Fibroblast of skin of abdomen (primary cell): ENCODE results near the gene PDE4D.
A peak's percentile ranks its signal among the peaks of the same experiment; 100 is the strongest.

Experiments used
- DNase-seq: peaks from one replicate; pipeline ENCODE4 v3.0.0-alpha.2; 2013

PDE4D gene

GRCh38 chr5:59126708-59127573 is 766.6 kb downstream of the PDE4D start:
- DNase-seq: peak; percentile 64

- DNase-seq: no peak
Measured at GRCh38 chr5:59126016-59126707, 767.4 kb downstream of the PDE4D start.

GRCh38 chr5:59125011-59125961 is 768.2 kb downstream of the PDE4D start:
- peak; percentile 37 for DNase-seq

GRCh38 chr5:59123595-59124561 is 769.6 kb downstream of the PDE4D start:
- DNase-seq: peak; percentile 21

GRCh38 chr5:59119480-59119879 is 774.0 kb downstream of the PDE4D start:
- DNase-seq: no peak

- no peak for DNase-seq
Measured at GRCh38 chr5:59117320-59117719, 776.2 kb downstream of the PDE4D start.

GRCh38 chr5:59116231-59116865 is 777.2 kb downstream of the PDE4D start:
- peak; percentile 65 for DNase-seq

- DNase-seq: peak; percentile 68
Measured at GRCh38 chr5:59115345-59115744, 778.2 kb downstream of the PDE4D start.

- no peak for DNase-seq
Measured at GRCh38 chr5:59109383-59109782, 784.1 kb downstream of the PDE4D start.

- DNase-seq: no peak
Measured at GRCh38 chr5:59107692-59108091, 785.8 kb downstream of the PDE4D start.

- DNase-seq: no peak
Measured at GRCh38 chr5:59104400-59105127, 789.0 kb downstream of the PDE4D start.

- no peak for DNase-seq
Measured at GRCh38 chr5:59103303-59103702, 790.2 kb downstream of the PDE4D start.

GRCh38 chr5:59102437-59102836 is 791.1 kb downstream of the PDE4D start:
- DNase-seq: no peak

- DNase-seq: no peak
Measured at GRCh38 chr5:59100875-59101274, 792.7 kb downstream of the PDE4D start.

- no peak for DNase-seq
Measured at GRCh38 chr5:59099995-59100345, 793.6 kb downstream of the PDE4D start.

- peak; percentile 76 for DNase-seq
Measured at GRCh38 chr5:59099270-59099994, 794.1 kb downstream of the PDE4D start.

- DNase-seq: no peak
Measured at GRCh38 chr5:59098743-59099142, 794.8 kb downstream of the PDE4D start.

GRCh38 chr5:59097712-59098111 is 795.8 kb downstream of the PDE4D start:
- no peak for DNase-seq

GRCh38 chr5:59097116-59097515 is 796.4 kb downstream of the PDE4D start:
- DNase-seq: peak; percentile 63

GRCh38 chr5:59095480-59095879 is 798.0 kb downstream of the PDE4D start:
- peak; percentile 34 for DNase-seq
